Keratinocyte (primary cell): ENCODE measurements around the gene ISX. TPM values are rescaled to one million over a fixed set of nuclear protein-coding genes. Genes with fewer than 3 reads are reported as not detected.

Experiments used
- DNase-seq: peaks from one replicate; pipeline ENCODE4 v3.0.0-alpha.2; 2011; ENCODE audit warnings: low read depth, missing footprints, low spot score
- FAIRE-seq: peaks from 2 replicates; lab custom pipeline; 2011; peaks lifted over from hg19 to GRCh38; lab: Jason Lieb, UNC
- H2AFZ ChIP-seq: 2 replicates; pipeline ENCODE4 v1.6.0; 2012; ENCODE audit warnings: low read length, control low read depth, inconsistent platforms; ENCODE audit not compliant: control insufficient read depth
- H3K27ac ChIP-seq: 2 replicates; pipeline ENCODE4 v1.5.1; 2011; ENCODE audit warnings: low read length; ENCODE audit not compliant: control insufficient read depth, insufficient read depth
- H3K27me3 ChIP-seq: 3 replicates; pipeline ENCODE4 v1.6.0; 2011; ENCODE audit warnings: low read length; ENCODE audit not compliant: control insufficient read depth, insufficient read depth; ENCODE audit errors: extremely low read depth
- H3K36me3 ChIP-seq, 2 experiments: 2 replicates in 1 of 2; 3 replicates in 1 of 2; pipeline ENCODE4 v1.5.1; 2011; ENCODE audit warnings: low read length in 2 of 2, mild to moderate bottlenecking in 1 of 2; ENCODE audit not compliant: control insufficient read depth in 2 of 2, insufficient read depth in 2 of 2; ENCODE audit errors: extremely low read depth in 1 of 2
- H3K4me1 ChIP-seq: 3 replicates; pipeline ENCODE4 v1.5.1; 2011; ENCODE audit warnings: low read length; ENCODE audit not compliant: control insufficient read depth, insufficient read depth; ENCODE audit errors: extremely low read depth
- H3K4me2 ChIP-seq: 3 replicates; pipeline ENCODE4 v1.6.0; 2011; ENCODE audit warnings: low read depth, low read length; ENCODE audit not compliant: control insufficient read depth, insufficient read depth; ENCODE audit errors: extremely low read depth
- H3K4me3 ChIP-seq, 3 experiments: fragments of 200-600 bp in 1 of 3; sonication (generic) in 1 of 3; 2 replicates in 2 of 3; 3 replicates in 1 of 3; pipeline ENCODE4 v1.5.1; 2011 to 2016; ENCODE audit warnings: low read length in 3 of 3, mild to moderate bottlenecking in 3 of 3, control low read depth in 2 of 3, inconsistent platforms in 1 of 3, low read depth in 1 of 3, mixed read lengths in 1 of 3, mixed run types in 1 of 3, moderate library complexity in 1 of 3; ENCODE audit not compliant: control insufficient read depth in 2 of 3, insufficient read depth in 2 of 3; ENCODE audit errors: extremely low read depth in 1 of 3
- H3K79me2 ChIP-seq: 2 replicates; pipeline ENCODE4 v1.6.0; 2012; ENCODE audit warnings: low read length; ENCODE audit not compliant: control insufficient read depth, insufficient read depth
- H3K9ac ChIP-seq: 3 replicates; pipeline ENCODE4 v1.6.0; 2011; ENCODE audit warnings: low read length; ENCODE audit not compliant: control insufficient read depth, insufficient read depth; ENCODE audit errors: extremely low read depth
- H3K9me1 ChIP-seq: 3 replicates; pipeline ENCODE4 v1.6.0; 2011; ENCODE audit warnings: low read length; ENCODE audit not compliant: control insufficient read depth, insufficient read depth; ENCODE audit errors: extremely low read depth
- H3K9me3 ChIP-seq: 2 replicates; pipeline ENCODE4 v1.5.1; 2012; ENCODE audit warnings: low read depth, low read length; ENCODE audit not compliant: control insufficient read depth
- H4K20me1 ChIP-seq: 3 replicates; pipeline ENCODE4 v1.6.0; 2011; ENCODE audit warnings: low read length; ENCODE audit not compliant: control insufficient read depth, insufficient read depth; ENCODE audit errors: extremely low read depth
- CTCF ChIP-seq, 3 experiments: IDR thresholded peaks in 1 of 3; conservative IDR thresholded peaks in 1 of 3; optimal IDR thresholded peaks in 1 of 3; 2 replicates in 2 of 3; 3 replicates in 1 of 3; pipeline versions ENCODE3 to v1.5.1; 2011; ENCODE audit warnings: low read length in 3 of 3, mild to moderate bottlenecking in 3 of 3, moderate library complexity in 2 of 3, control low read depth in 1 of 3, inconsistent platforms in 1 of 3; ENCODE audit not compliant: insufficient read depth in 2 of 3; ENCODE audit errors: extremely low read depth in 1 of 3
- EZH2 ChIP-seq: IDR thresholded peaks from one replicate; pipeline ENCODE4 v1.6.1; 2012; ENCODE audit warnings: inconsistent platforms, mild to moderate bottlenecking, low read length, moderate library complexity
- dilution Hi-C: fragments of 300-500 bp; cut with MboI; formaldehyde crosslinking; loops from one replicate; pipeline ENCODE4 v1.7.0; 2020; ENCODE audit warnings: low sequenced_read_pairs; ENCODE audit not compliant: extremely low pct_ligation_motif_present
- polyA plus RNA-seq, 5 experiments: library from polyadenylated mRNA; depleted of rRNA in 3 of 5; stranded (reverse) in 3 of 5; stranded (forward) in 1 of 5; unstranded in 1 of 5; fragments of >200 nt; gene quantifications; 1 replicate in 1 of 5; 2 replicates in 3 of 5; 3 replicates in 1 of 5; pipeline versions ENCODE4 v1.2.1 to v1.2.3, GENCODE V29; 2011 to 2012; ENCODE audit warnings: missing spikeins in 2 of 5, low read depth in 1 of 5, low replicate concordance in 1 of 5

The ISX gene
- polyA plus RNA-seq, 1 donor (not counting 4 experiments of a cell fraction or from before 2014, with no cell fraction given) = not detected

- TF ChIP-seq CTCF (optimal IDR thresholded peaks at IDR 0.05 in 1 of 3, IDR thresholded peaks at IDR 0.05 in 1 of 3, conservative IDR thresholded peaks at IDR 0.05 in 1 of 3; ENCODE audit: extremely low read depth in 1 of 3, insufficient read depth in 2 of 3, low read length in 3 of 3) (no peak), EZH2 (no peak)
These were observed 47.4 kb downstream of the ISX start for GRCh38 chr22:35113341-35113740.

DNA sequence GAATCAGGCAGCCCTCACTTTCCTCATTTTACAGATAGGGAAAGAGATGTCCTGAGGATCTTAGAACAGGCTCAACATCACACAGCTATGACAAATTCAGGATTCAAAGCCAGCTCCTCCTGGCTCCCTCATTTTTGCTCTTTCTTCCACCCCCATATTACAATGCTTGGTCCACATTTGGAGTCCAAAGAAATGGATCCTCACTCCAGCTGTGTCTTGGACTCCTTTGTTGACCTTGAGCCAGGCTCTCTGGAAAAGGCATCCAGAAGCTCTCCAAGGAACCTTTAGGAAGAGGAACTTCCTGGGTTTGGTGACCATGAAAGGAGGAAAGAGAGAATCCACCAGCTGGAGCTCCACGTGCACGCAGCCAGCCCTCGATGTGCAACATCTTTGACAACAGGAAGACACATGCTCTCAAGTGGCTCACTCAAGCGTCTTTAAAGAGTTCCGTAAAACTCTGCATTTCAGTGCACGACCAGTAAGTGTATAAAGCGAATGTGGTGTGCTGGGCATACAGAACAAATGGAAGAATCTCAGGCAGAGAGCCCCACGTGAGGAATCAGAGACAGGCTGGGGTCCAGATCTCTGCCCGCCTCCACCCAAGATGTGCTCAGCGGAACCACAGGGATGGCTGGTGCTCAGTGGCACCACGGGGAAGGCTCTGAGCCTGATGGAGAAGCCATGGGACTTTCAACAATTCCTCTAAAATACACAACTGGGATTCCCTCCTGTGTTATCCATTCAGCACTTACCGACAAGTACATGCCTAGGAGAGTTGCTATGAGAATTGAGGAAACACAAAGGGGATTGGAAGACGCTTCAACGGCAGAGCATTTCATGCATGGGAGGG is 48.4 kb downstream of the ISX start:
- Histone ChIP-seq H3K27ac (no peak overlapping the region), H3K36me3 (no peaks in the 10 kb centered on the region), H3K79me2 (no peaks in the 10 kb centered on the region), H3K27me3 (no peaks in the 10 kb centered on the region), H3K9me1 (no peaks in the 10 kb centered on the region), H3K4me3 (no peak overlapping the region), H4K20me1 (no peaks in the 10 kb centered on the region), H3K9ac (no peak overlapping the region), H3K4me1 (no peaks in the 10 kb centered on the region), H2AFZ (no peak overlapping the region), H3K9me3 (no peaks in the 10 kb centered on the region), H3K4me2 (no peak overlapping the region)
- dilution Hi-C loops = no loop called here
- TF ChIP-seq CTCF (optimal IDR thresholded peaks at IDR 0.05 in 1 of 3, IDR thresholded peaks at IDR 0.05 in 1 of 3, conservative IDR thresholded peaks at IDR 0.05 in 1 of 3; ENCODE audit: extremely low read depth in 1 of 3, insufficient read depth in 2 of 3, low read length in 3 of 3) (no peak), EZH2 (no peak)
- FAIRE-seq (no peak), DNase-seq (no peak)

More at GRCh38 chr22:35113341-35113740, 47.4 kb downstream of the ISX start:
- Histone ChIP-seq H3K36me3 (no peaks in the 10 kb centered on the region), H3K9me1 (no peaks in the 10 kb centered on the region), H3K9me3 (no peaks in the 10 kb centered on the region), H3K4me2 (no peak overlapping the region), H4K20me1 (no peaks in the 10 kb centered on the region), H3K27me3 (peaks cover 3% of the 10 kb centered on the region), H3K79me2 (no peaks in the 10 kb centered on the region), H3K9ac (no peak overlapping the region), H3K4me3 (no peak overlapping the region), H2AFZ (no peak overlapping the region), H3K27ac (no peak overlapping the region), H3K4me1 (no peaks in the 10 kb centered on the region)
- dilution Hi-C loops = no loop called here
- DNase-seq (no peak), FAIRE-seq (no peak)
